K562 (cell line): ENCODE measurements around the gene PTPN11. TPM values are rescaled to one million over a fixed set of nuclear protein-coding genes. Genes with fewer than 3 reads are reported as not detected.

Source experiments
- ADNP ChIP-seq: fragments of 200-800 bp; sonication (Bioruptor generic); IDR thresholded peaks from 2 replicates; pipeline ENCODE4 v1.6.1; 2016; ENCODE audit warnings: missing genetic modification characterization, missing compliant biosample characterization
- BCOR ChIP-seq: fragments of 450-650 bp; IDR thresholded peaks from 2 replicates; pipeline ENCODE4 v1.6.1; 2016
- BRCA1 ChIP-seq, 2 experiments: fragments of 450-650 bp in 1 of 2; sonication (generic) in 1 of 2; formaldehyde crosslinking in 1 of 2; IDR thresholded peaks; 2 replicates each; pipeline versions ENCODE4 v1.5.0 to v1.6.1; 2017 to 2020; ENCODE audit warnings: mild to moderate bottlenecking in 1 of 2, missing genetic modification reagents in 1 of 2
- GATAD2B ChIP-seq: fragments of 450-650 bp; IDR thresholded peaks from 2 replicates; pipeline ENCODE4 v1.6.1; 2017; ENCODE audit warnings: mild to moderate bottlenecking, borderline replicate concordance
- JUN ChIP-seq, 2 experiments: sonication (generic) in 1 of 2; formaldehyde crosslinking in 1 of 2; IDR thresholded peaks; 2 replicates each; pipeline versions ENCODE4 v1.6.1 to v1.8.0; 2012 to 2022; ENCODE audit warnings: borderline replicate concordance in 2 of 2, mild to moderate bottlenecking in 2 of 2, improper control_type of control experiment in 1 of 2, low read depth in 1 of 2, low read length in 1 of 2, missing genetic modification reagents in 1 of 2
- MCM3 ChIP-seq: fragments of 450-650 bp; IDR thresholded peaks from 2 replicates; pipeline ENCODE4 v1.6.1; 2016
- MIER1 ChIP-seq: fragments of 450-650 bp; IDR thresholded peaks from 2 replicates; pipeline ENCODE4 v1.6.1; 2016; ENCODE audit warnings: antibody characterized with exemption, mild to moderate bottlenecking, low read depth
- MTA2 ChIP-seq: fragments of 450-650 bp; IDR thresholded peaks from 2 replicates; pipeline ENCODE4 v1.6.1; 2016; ENCODE audit warnings: low read depth
- NFRKB ChIP-seq: fragments of 450-650 bp; IDR thresholded peaks from 2 replicates; pipeline ENCODE4 v1.6.1; 2016; ENCODE audit warnings: low read depth
- SMARCE1 ChIP-seq: fragments of 450-650 bp; IDR thresholded peaks from 2 replicates; pipeline ENCODE4 v1.7.1; 2016; ENCODE audit warnings: mild to moderate bottlenecking
- ZNF282 ChIP-seq: sonication (generic); formaldehyde crosslinking; IDR thresholded peaks from 2 replicates; pipeline ENCODE4 v1.8.1; 2023; ENCODE audit warnings: missing genetic modification reagents
- polyA plus RNA-seq, 8 experiments: library from polyadenylated mRNA; depleted of rRNA in 4 of 8; stranded (reverse) in 5 of 8; unstranded in 3 of 8; fragments of >200 nt; fragmentation: Nextera tagmentation in 2 of 8; fragmentation: Illumina TruSeq in 1 of 8; extraction: Ambion mirVana in 2 of 8; extraction: Trizol in 1 of 8; gene quantifications; 2 replicates each; pipeline versions ENCODE4 v1.2.1 to v1.2.3, GENCODE V29; 2011 to 2014; ENCODE audit warnings: inconsistent platforms in 1 of 8, missing spikeins in 1 of 8
- total RNA-seq, 7 experiments: library from RNA; depleted of rRNA in 6 of 7; stranded (reverse); fragments of >200 nt in 6 of 7; fragmentation: Illumina TruSeq in 2 of 7; extraction: Trizol in 2 of 7; gene quantifications; 2 replicates each; pipeline versions ENCODE4 v1.2.1 to v1.2.3, GENCODE V29; 2011 to 2021; ENCODE audit warnings: low replicate concordance in 1 of 7
- TF ChIP-seq, protein P1 (sequence below), 2 experiments: fragments of 450-650 bp; IDR thresholded peaks; 2 replicates each; pipeline ENCODE4 v1.6.1; 2018; ENCODE audit warnings: mild to moderate bottlenecking in 2 of 2, low read depth in 1 of 2; ENCODE audit not compliant: partially characterized antibody in 2 of 2
- TF ChIP-seq, protein P2 (sequence below): sonication (generic); formaldehyde crosslinking; IDR thresholded peaks from 2 replicates; pipeline ENCODE4 v1.8.0; 2022; ENCODE audit warnings: mild to moderate bottlenecking, missing genetic modification reagents

PTPN11 gene
- total and polyA plus RNA-seq, 9 of the 15 experiments (the other 6 are each of a cell fraction or from before 2014, with no cell fraction given) = 22.5 to 126 (median 79.7) TPM

DNA sequence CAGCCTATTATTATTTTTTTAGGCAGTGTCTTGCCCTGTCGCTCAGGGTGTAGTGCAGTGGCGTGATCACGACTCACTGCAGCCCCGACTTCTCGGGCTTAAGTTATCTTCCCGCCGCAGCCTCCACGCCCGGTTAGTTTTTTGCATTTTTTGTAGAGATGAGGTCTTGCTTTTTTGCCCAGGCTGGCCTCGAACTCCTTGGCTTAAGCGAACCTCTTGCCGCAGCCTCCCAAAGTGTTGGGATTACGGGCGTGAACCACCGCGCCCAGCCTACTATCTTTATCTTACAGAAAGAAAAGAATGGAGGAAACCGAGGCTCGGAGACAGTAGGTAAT is 507 bp upstream of the PTPN11 start (continued):
- TF ChIP-seq, protein P1, sequence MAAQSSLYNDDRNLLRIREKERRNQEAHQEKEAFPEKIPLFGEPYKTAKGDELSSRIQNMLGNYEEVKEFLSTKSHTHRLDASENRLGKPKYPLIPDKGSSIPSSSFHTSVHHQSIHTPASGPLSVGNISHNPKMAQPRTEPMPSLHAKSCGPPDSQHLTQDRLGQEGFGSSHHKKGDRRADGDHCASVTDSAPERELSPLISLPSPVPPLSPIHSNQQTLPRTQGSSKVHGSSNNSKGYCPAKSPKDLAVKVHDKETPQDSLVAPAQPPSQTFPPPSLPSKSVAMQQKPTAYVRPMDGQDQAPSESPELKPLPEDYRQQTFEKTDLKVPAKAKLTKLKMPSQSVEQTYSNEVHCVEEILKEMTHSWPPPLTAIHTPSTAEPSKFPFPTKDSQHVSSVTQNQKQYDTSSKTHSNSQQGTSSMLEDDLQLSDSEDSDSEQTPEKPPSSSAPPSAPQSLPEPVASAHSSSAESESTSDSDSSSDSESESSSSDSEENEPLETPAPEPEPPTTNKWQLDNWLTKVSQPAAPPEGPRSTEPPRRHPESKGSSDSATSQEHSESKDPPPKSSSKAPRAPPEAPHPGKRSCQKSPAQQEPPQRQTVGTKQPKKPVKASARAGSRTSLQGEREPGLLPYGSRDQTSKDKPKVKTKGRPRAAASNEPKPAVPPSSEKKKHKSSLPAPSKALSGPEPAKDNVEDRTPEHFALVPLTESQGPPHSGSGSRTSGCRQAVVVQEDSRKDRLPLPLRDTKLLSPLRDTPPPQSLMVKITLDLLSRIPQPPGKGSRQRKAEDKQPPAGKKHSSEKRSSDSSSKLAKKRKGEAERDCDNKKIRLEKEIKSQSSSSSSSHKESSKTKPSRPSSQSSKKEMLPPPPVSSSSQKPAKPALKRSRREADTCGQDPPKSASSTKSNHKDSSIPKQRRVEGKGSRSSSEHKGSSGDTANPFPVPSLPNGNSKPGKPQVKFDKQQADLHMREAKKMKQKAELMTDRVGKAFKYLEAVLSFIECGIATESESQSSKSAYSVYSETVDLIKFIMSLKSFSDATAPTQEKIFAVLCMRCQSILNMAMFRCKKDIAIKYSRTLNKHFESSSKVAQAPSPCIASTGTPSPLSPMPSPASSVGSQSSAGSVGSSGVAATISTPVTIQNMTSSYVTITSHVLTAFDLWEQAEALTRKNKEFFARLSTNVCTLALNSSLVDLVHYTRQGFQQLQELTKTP (IDR thresholded peaks at IDR 0.05; ENCODE audit: low read depth in 1 of 2, partially characterized antibody in 2 of 2) = peak in 1 of 2 experiments; percentile 28
- TF ChIP-seq GATAD2B = no peak
- TF ChIP-seq NFRKB = 0 out of 2 replicates have a peak, but pooled peaks have one; percentile 56
- no peak for TF ChIP-seq JUN (IDR thresholded peaks at IDR 0.05; ENCODE audit: borderline replicate concordance, low read depth, low read length)
- 0 out of 2 replicates have a peak, but pooled peaks have one; percentile 5 for TF ChIP-seq JUN (CRISPR knock-in tag; IDR thresholded peaks at IDR 0.05; ENCODE audit: borderline replicate concordance)
- TF ChIP-seq SMARCE1 = 0 out of 2 replicates have a peak, but pooled peaks have one; percentile 47
- 0 out of 2 replicates have a peak, but pooled peaks have one; percentile 48 for TF ChIP-seq ADNP (tag)
- no peak for TF ChIP-seq ZNF282 (CRISPR knock-in tag)
- 0 out of 2 replicates have a peak, but pooled peaks have one; percentile 1 for TF ChIP-seq MTA2
- no peak for TF ChIP-seq MCM3
- TF ChIP-seq, protein P2, sequence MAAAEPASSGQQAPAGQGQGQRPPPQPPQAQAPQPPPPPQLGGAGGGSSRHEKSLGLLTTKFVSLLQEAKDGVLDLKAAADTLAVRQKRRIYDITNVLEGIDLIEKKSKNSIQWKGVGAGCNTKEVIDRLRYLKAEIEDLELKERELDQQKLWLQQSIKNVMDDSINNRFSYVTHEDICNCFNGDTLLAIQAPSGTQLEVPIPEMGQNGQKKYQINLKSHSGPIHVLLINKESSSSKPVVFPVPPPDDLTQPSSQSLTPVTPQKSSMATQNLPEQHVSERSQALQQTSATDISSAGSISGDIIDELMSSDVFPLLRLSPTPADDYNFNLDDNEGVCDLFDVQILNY (CRISPR knock-in tag) = peak; percentile 32; the same call in 1 of the 2 replicates
- no peak for TF ChIP-seq BRCA1 (IDR thresholded peaks at IDR 0.05)
- no peak for TF ChIP-seq BRCA1 (CRISPR knock-in tag; IDR thresholded peaks at IDR 0.05)
- no peak; the same call in 1 of the 2 replicates for TF ChIP-seq BCOR
- peak; percentile 64; the same call in 1 of the 2 replicates for TF ChIP-seq MIER1
